Smooth muscle cell (in vitro differentiated cells): ENCODE measurements around the gene WDFY3. TPM values are rescaled to one million over a fixed set of nuclear protein-coding genes. Genes with fewer than 3 reads are reported as not detected.
A peak's percentile ranks its signal among the peaks of the same experiment; 100 is the strongest.

Experiments
- DNase-seq: peaks from one replicate; lab custom pipeline; 2025; ENCODE audit not compliant: unreplicated experiment; lab: John Stamatoyannopoulos, UW
- H2AFZ ChIP-seq: fragments of 200-600 bp; sonication (generic); 2 replicates; pipeline ENCODE4 v1.6.0; 2016; ENCODE audit warnings: antibody characterized with exemption, low read depth, mild to moderate bottlenecking
- H3F3A ChIP-seq: fragments of 200-600 bp; sonication (generic); 2 replicates; pipeline ENCODE4 v1.6.0; 2017; ENCODE audit warnings: antibody characterized with exemption, low read depth
- H3K27ac ChIP-seq: fragments of 200-600 bp; sonication (generic); 2 replicates; pipeline ENCODE4 v1.5.1; 2016; ENCODE audit warnings: low read depth, mild to moderate bottlenecking
- H3K27me3 ChIP-seq: fragments of 200-600 bp; sonication (generic); 2 replicates; pipeline ENCODE4 v1.6.1; 2016; ENCODE audit warnings: low read depth, mild to moderate bottlenecking
- H3K36me3 ChIP-seq: fragments of 200-600 bp; sonication (generic); 2 replicates; pipeline ENCODE4 v1.5.1; 2016; ENCODE audit warnings: low read depth
- H3K4me1 ChIP-seq: fragments of 200-600 bp; sonication (generic); 2 replicates; pipeline ENCODE4 v1.5.1; 2016; ENCODE audit warnings: low read depth
- H3K4me2 ChIP-seq: fragments of 200-600 bp; sonication (generic); 2 replicates; pipeline ENCODE4 v1.6.0; 2016; ENCODE audit warnings: mild to moderate bottlenecking
- H3K4me3 ChIP-seq: fragments of 200-600 bp; sonication (generic); 2 replicates; pipeline ENCODE4 v1.5.1; 2016; ENCODE audit warnings: mild to moderate bottlenecking
- H3K79me2 ChIP-seq: fragments of 200-600 bp; sonication (generic); 2 replicates; pipeline ENCODE4 v1.6.0; 2016; ENCODE audit warnings: low read depth, mild to moderate bottlenecking
- H3K9ac ChIP-seq: fragments of 200-600 bp; sonication (generic); 2 replicates; pipeline ENCODE4 v1.6.0; 2016; ENCODE audit warnings: low read depth
- H3K9me3 ChIP-seq: fragments of 200-600 bp; sonication (generic); replicated peaks from 2 replicates; pipeline ENCODE4 v1.5.1; 2016; ENCODE audit warnings: low read depth
- H4K20me1 ChIP-seq: fragments of 200-600 bp; sonication (generic); 2 replicates; pipeline ENCODE4 v1.6.0; 2016; ENCODE audit warnings: low read depth
- WGBS: methylation state at CpG from one replicate; pipeline ENCODE4 v1.1.7; 2016; ENCODE audit warnings: low lambda C conversion rate; 5-methylcytosine and 5-hydroxymethylcytosine counted together
- polyA plus RNA-seq: library from polyadenylated mRNA; unstranded; fragments of >200 nt; fragmentation: Nextera tagmentation; extraction: Ambion mirVana; gene quantifications from 2 replicates; pipeline ENCODE4 v1.2.1, GENCODE V29; 2016
- total RNA-seq: library from RNA; depleted of rRNA; stranded (reverse); fragments of >200 nt; gene quantifications from 2 replicates; pipeline ENCODE4 v1.2.3, GENCODE V29; 2014
- TF ChIP-seq, protein P1 (sequence below): fragments of 200-600 bp; sonication (generic); IDR thresholded peaks from 2 replicates; pipeline ENCODE4 v1.5.1; 2017; ENCODE audit warnings: borderline replicate concordance, mild to moderate bottlenecking, antibody characterized with exemption; ENCODE audit not compliant: insufficient read depth, poor library complexity, severe bottlenecking

The WDFY3 gene
- total and polyA plus RNA-seq, 2 experiments from 2014 or later, result 4.0 to 63.9 TPM

DNA sequence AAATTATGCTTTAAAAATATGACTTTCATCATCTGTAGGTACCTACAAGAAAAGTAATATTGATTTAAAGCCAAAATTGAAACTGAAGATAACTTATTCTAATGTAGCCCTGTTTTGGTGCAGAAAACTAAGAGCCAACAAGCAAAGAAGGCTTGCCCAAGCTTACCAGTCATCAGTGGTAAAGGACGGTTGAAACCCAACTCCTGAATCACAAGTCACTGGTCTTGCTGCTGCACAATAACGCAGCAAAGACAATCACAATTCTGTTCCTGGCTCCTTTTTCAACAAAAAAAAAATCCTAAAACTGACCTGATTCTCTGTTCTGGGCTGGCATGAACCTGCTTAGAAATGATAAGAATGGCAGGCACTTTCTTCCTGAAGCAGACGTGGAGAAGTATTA lies 34.5 kb downstream of the WDFY3 start:
- H3K4me2 ChIP-seq, result no peak overlapping the region
- TF ChIP-seq, protein P1, sequence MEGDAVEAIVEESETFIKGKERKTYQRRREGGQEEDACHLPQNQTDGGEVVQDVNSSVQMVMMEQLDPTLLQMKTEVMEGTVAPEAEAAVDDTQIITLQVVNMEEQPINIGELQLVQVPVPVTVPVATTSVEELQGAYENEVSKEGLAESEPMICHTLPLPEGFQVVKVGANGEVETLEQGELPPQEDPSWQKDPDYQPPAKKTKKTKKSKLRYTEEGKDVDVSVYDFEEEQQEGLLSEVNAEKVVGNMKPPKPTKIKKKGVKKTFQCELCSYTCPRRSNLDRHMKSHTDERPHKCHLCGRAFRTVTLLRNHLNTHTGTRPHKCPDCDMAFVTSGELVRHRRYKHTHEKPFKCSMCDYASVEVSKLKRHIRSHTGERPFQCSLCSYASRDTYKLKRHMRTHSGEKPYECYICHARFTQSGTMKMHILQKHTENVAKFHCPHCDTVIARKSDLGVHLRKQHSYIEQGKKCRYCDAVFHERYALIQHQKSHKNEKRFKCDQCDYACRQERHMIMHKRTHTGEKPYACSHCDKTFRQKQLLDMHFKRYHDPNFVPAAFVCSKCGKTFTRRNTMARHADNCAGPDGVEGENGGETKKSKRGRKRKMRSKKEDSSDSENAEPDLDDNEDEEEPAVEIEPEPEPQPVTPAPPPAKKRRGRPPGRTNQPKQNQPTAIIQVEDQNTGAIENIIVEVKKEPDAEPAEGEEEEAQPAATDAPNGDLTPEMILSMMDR, result no peak
- peaks cover 13% of the 10 kb centered on the region for H3K36me3 ChIP-seq
- H3K27me3 ChIP-seq, result no peaks in the 10 kb centered on the region
- no peak for DNase-seq
- H3K27ac ChIP-seq, result peak overlapping the region; percentile 3
- no peak overlapping the region for H3K9ac ChIP-seq
- no peaks in the 10 kb centered on the region for H3K9me3 ChIP-seq
- peaks cover 50% of the 10 kb centered on the region for H4K20me1 ChIP-seq
- H3K79me2 ChIP-seq, result peaks cover 84% of the 10 kb centered on the region
- H3F3A ChIP-seq, result no peaks in the 10 kb centered on the region
- WGBS, result 86% methylated on average over 3 of the region's 3 CpGs
- peaks cover 32% of the 10 kb centered on the region for H3K4me1 ChIP-seq
- no peak overlapping the region for H3K4me3 ChIP-seq
- H2AFZ ChIP-seq, result no peak overlapping the region

DNA sequence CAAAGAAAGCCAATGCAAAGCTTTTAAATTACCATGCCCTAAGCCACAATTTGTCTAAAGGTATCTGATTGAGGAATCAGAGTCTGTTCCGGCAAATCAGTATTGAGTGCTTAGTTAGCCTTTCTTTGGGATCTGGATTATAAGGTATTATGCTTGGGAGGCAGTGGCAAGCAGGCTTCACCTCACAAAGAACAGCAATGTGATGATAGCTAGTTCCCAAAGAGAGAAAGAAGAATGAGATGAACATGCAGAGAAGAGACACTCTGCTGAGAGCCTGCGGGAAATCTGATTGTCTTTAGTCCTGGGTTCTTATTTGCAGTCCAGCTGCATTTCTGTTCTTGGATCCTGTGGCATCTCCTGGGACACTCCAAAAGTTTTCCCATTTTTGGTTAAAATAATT lies 35.2 kb downstream of the WDFY3 start:
- peaks cover 84% of the 10 kb centered on the region for H3K79me2 ChIP-seq
- H3F3A ChIP-seq, result no peaks in the 10 kb centered on the region
- no peak overlapping the region for H3K4me3 ChIP-seq
- no peak overlapping the region for H2AFZ ChIP-seq
- H3K4me2 ChIP-seq, result no peak overlapping the region
- TF ChIP-seq, protein P1, result no peak
- H3K4me1 ChIP-seq, result peaks cover 32% of the 10 kb centered on the region
- H4K20me1 ChIP-seq, result peaks cover 50% of the 10 kb centered on the region
- H3K27ac ChIP-seq, result peak overlapping the region; percentile 20
- DNase-seq, result no peak
- no peak overlapping the region for H3K9ac ChIP-seq
- H3K9me3 ChIP-seq, result no peaks in the 10 kb centered on the region
- H3K36me3 ChIP-seq, result peaks cover 13% of the 10 kb centered on the region
- 99% methylated on average over 2 of the region's 2 CpGs for whole genome bisulfite sequencing
- no peaks in the 10 kb centered on the region for H3K27me3 ChIP-seq

DNA sequence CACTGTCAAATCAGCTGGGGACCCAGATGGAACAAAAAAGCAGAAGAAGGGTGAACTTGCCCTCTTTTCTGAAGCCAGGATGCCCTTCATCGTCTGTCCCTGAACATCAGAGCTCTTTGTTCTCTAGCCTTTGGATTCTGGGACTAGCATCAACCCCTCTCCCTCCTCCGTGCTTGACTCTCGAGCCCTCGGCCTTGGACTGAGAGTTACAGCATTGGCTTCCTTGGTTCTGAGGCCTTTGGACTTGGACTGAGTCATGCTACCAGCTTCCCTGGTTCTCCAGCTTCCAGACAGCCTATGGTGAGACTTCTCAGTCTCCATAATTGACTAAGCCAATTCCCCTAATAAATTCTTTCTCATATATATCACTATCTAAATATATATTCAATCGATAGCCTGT lies 38.4 kb downstream of the WDFY3 start:
- DNase-seq, result no peak
- TF ChIP-seq, protein P1, result no peak
- Histone ChIP-seq H3K36me3 (peaks cover 13% of the 10 kb centered on the region), H3K4me2 (no peak overlapping the region), H3F3A (no peaks in the 10 kb centered on the region), H3K79me2 (peaks cover 76% of the 10 kb centered on the region), H3K4me1 (peaks cover 30% of the 10 kb centered on the region), H2AFZ (no peak overlapping the region), H3K4me3 (no peak overlapping the region), H3K9ac (no peak overlapping the region), H3K27me3 (no peaks in the 10 kb centered on the region), H3K27ac (no peak overlapping the region), H3K9me3 (no peaks in the 10 kb centered on the region), H4K20me1 (peaks cover 47% of the 10 kb centered on the region)
- 96% methylated on average over 5 of the region's 5 CpGs for WGBS

DNA sequence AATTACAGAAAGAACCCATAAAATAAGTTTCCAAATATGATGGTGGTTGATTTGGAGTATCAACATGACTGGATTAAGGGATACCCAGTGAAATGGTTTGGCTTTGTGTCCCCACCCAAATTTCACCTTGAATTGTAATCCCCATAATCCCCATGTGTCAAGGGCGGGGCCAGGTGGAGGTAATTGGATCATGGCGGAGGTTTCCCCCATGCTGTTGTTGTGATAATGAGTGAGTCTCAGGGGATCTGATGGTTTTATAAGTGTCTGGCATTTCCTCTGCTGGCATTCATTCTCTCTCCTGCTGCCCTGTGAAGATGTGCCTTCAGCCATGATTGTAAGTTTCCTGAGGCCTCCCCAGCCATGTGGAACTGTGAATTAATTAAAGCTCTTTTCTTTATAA lies 39.1 kb downstream of the WDFY3 start:
- H2AFZ ChIP-seq, result no peak overlapping the region
- H3K4me3 ChIP-seq, result no peak overlapping the region
- H3K9ac ChIP-seq, result no peak overlapping the region
- no peak overlapping the region for H3K4me2 ChIP-seq
- TF ChIP-seq, protein P1, result no peak
- H4K20me1 ChIP-seq, result peaks cover 47% of the 10 kb centered on the region
- H3K27ac ChIP-seq, result no peak overlapping the region
- no peak for DNase-seq
- peaks cover 13% of the 10 kb centered on the region for H3K36me3 ChIP-seq
- WGBS, result 68% methylated on average over 2 of the region's 2 CpGs
- H3K27me3 ChIP-seq, result no peaks in the 10 kb centered on the region
- no peaks in the 10 kb centered on the region for H3K9me3 ChIP-seq
- peaks cover 23% of the 10 kb centered on the region for H3K4me1 ChIP-seq
- H3F3A ChIP-seq, result no peaks in the 10 kb centered on the region
- peaks cover 76% of the 10 kb centered on the region for H3K79me2 ChIP-seq
